HCT116 (cell line): ENCODE measurements around the gene ZNF320.

Experiments
- CTCF ChIP-seq, 3 experiments: fragments of 200-600 bp in 1 of 3; sonication (generic) in 1 of 3; IDR thresholded peaks in 2 of 3; conservative IDR thresholded peaks in 1 of 3; 2 replicates each; pipeline ENCODE4 v1.5.1; 2012 to 2017; ENCODE audit warnings: low read depth in 2 of 3, low read length in 2 of 3, antibody characterized with exemption in 1 of 3, borderline replicate concordance in 1 of 3, control low read depth in 1 of 3, mild to moderate bottlenecking in 1 of 3, mixed read lengths in 1 of 3, mixed run types in 1 of 3, moderate library complexity in 1 of 3; ENCODE audit not compliant: insufficient read depth in 1 of 3
- EGR1 ChIP-seq: IDR thresholded peaks from 2 replicates; pipeline ENCODE4 v1.6.1; 2012; ENCODE audit warnings: low read depth
- EZH2 ChIP-seq: fragments of 200-600 bp; sonication (generic); IDR thresholded peaks from 2 replicates; pipeline ENCODE4 v1.6.1; 2017; ENCODE audit warnings: antibody characterized with exemption, mixed run types
- EZH2phosphoT487 ChIP-seq: fragments of 200-600 bp; IDR thresholded peaks from 2 replicates; pipeline ENCODE4 v1.6.1; 2018; ENCODE audit warnings: antibody characterized with exemption, borderline replicate concordance
- POLR2A ChIP-seq: IDR thresholded peaks from 2 replicates; pipeline ENCODE4 v1.7.0; 2011; ENCODE audit warnings: borderline replicate concordance; ENCODE audit not compliant: insufficient read depth, insufficient read length; ENCODE audit errors: extremely low read depth
- POLR2AphosphoS5 ChIP-seq: IDR thresholded peaks from 2 replicates; pipeline ENCODE4 v1.6.1; 2011; ENCODE audit warnings: mild to moderate bottlenecking, low read depth, low read length, moderate library complexity
- REST ChIP-seq: IDR thresholded peaks from 2 replicates; pipeline ENCODE4 v1.6.1; 2012; ENCODE audit warnings: low read depth
- TCF7L2 ChIP-seq: IDR thresholded peaks from 2 replicates; pipeline ENCODE4 v1.7.0; 2011; ENCODE audit warnings: borderline replicate concordance, inconsistent platforms; ENCODE audit not compliant: insufficient read depth, insufficient read length; ENCODE audit errors: extremely low read depth
- YY1 ChIP-seq: IDR thresholded peaks from 2 replicates; pipeline ENCODE4 v1.6.1; 2011; ENCODE audit warnings: low read length, low read depth, moderate library complexity, mild to moderate bottlenecking; ENCODE audit not compliant: insufficient replicate concordance; ENCODE audit errors: extremely low read depth
- ZBTB33 ChIP-seq: IDR thresholded peaks from 2 replicates; pipeline ENCODE4 v1.6.1; 2011; ENCODE audit warnings: mild to moderate bottlenecking, low read length, moderate library complexity; ENCODE audit not compliant: insufficient replicate concordance; ENCODE audit errors: extremely low read depth
- ZNF274 ChIP-seq: fragments of 200-500 bp; sonication (Bioruptor generic); IDR thresholded peaks from 2 replicates; pipeline ENCODE4 v1.6.1; 2014; ENCODE audit warnings: mild to moderate bottlenecking, low read depth, low read length, inconsistent platforms

- TF ChIP-seq TCF7L2 (no peak), ZNF274 (no peak), EGR1 (no peak), YY1 (no peak), CTCF (IDR thresholded peaks at IDR 0.05 in 2 of 3, conservative IDR thresholded peaks at IDR 0.05 in 1 of 3; ENCODE audit: borderline replicate concordance in 1 of 3, insufficient read depth in 1 of 3, low read depth in 2 of 3, low read length in 2 of 3) (no peak), ZBTB33 (no peak), POLR2A (no peak), EZH2 (no peak), REST (no peak), POLR2AphosphoS5 (no peak), EZH2phosphoT487 (no peak)
Measured at GRCh38 chr19:52889076-52889475, 8.4 kb downstream of the ZNF320 start.
